Activated gamma-delta T cell treated with Interleukin-2 at 50 U/mL for 16 hours (primary cell): Measurements from ENCODE around the gene FGFR2.

Source experiments
- DNase-seq: peaks from one replicate; pipeline ENCODE4 v3.0.0-alpha.2; 2020

FGFR2 gene

GRCh38 chr10:121598263-121599249, at the start of gene FGFR2:
Gene FGFR2 (minus strand): TSS chr10:121598444. CDS start chr10:121593817, 4,627 bp downstream.
- no peak for DNase-seq

- DNase-seq = no peak
Measured at GRCh38 chr10:121647401-121647800, 49.2 kb upstream of the FGFR2 start.

GRCh38 chr10:121645696-121646095, 47.5 kb upstream of the FGFR2 start:
- no peak for DNase-seq

GRCh38 chr10:121644501-121644900, 46.3 kb upstream of the FGFR2 start:
- DNase-seq = no peak

- DNase-seq = no peak
Measured at GRCh38 chr10:121640266-121640665, 42.0 kb upstream of the FGFR2 start.

- DNase-seq = no peak
Measured at GRCh38 chr10:121639416-121639815, 41.2 kb upstream of the FGFR2 start.

GRCh38 chr10:121637437-121637836, 39.2 kb upstream of the FGFR2 start:
- DNase-seq = no peak

GRCh38 chr10:121633056-121633455, 34.8 kb upstream of the FGFR2 start:
- DNase-seq = no peak

- no peak for DNase-seq
Measured at GRCh38 chr10:121631365-121632029, 33.3 kb upstream of the FGFR2 start.

- DNase-seq = no peak
Measured at GRCh38 chr10:121628859-121629258, 30.6 kb upstream of the FGFR2 start.

GRCh38 chr10:121627876-121628581, 29.8 kb upstream of the FGFR2 start:
- no peak for DNase-seq

- DNase-seq = no peak
Measured at GRCh38 chr10:121624836-121625486, 26.7 kb upstream of the FGFR2 start.

GRCh38 chr10:121618906-121619305, 20.7 kb upstream of the FGFR2 start:
- DNase-seq = no peak

- no peak for DNase-seq
Measured at GRCh38 chr10:121617176-121617575, 18.9 kb upstream of the FGFR2 start.

GRCh38 chr10:121616291-121616690, 18.0 kb upstream of the FGFR2 start:
- DNase-seq = no peak

GRCh38 chr10:121615836-121616235, 17.6 kb upstream of the FGFR2 start:
- no peak for DNase-seq

- DNase-seq = no peak
Measured at GRCh38 chr10:121615435-121615793, 17.2 kb upstream of the FGFR2 start.

GRCh38 chr10:121614613-121615434, 16.6 kb upstream of the FGFR2 start:
- no peak for DNase-seq

- no peak for DNase-seq
Measured at GRCh38 chr10:121613456-121613855, 15.2 kb upstream of the FGFR2 start.

GRCh38 chr10:121611393-121612159, 13.3 kb upstream of the FGFR2 start:
- no peak for DNase-seq

GRCh38 chr10:121610798-121611323, 12.6 kb upstream of the FGFR2 start:
- DNase-seq = no peak
